GM23338 (cell line): ENCODE data around the gene SEPHS1. TPM values are rescaled to one million over a fixed set of nuclear protein-coding genes. Genes with fewer than 3 reads are reported as not detected.
A peak's percentile ranks its signal among the peaks of the same experiment; 100 is the strongest.

Source experiments
- ATAC-seq: fragments of 200-7000 bp; cut with Tn5 transposase; 3 replicates; pipeline ENCODE4 v1.9.1; 2020
- DNase-seq: peaks from one replicate; pipeline ENCODE4 v3.0.0-alpha.2; 2015; ENCODE audit warnings: low spot score
- H2AFZ ChIP-seq: fragments of 200-600 bp; sonication (generic); 2 replicates; pipeline ENCODE4 v1.8.0; 2016; ENCODE audit warnings: antibody characterized with exemption, mild to moderate bottlenecking, moderate library complexity
- H3F3A ChIP-seq: fragments of 200-600 bp; sonication (generic); replicated peaks from 2 replicates; pipeline ENCODE4 v1.8.0; 2017; ENCODE audit warnings: antibody characterized with exemption, mixed run types, low read depth
- H3K27ac ChIP-seq: fragments of 200-600 bp; sonication (generic); 2 replicates; pipeline ENCODE4 v1.6.1; 2016; ENCODE audit warnings: low read depth
- H3K27me3 ChIP-seq: fragments of 200-600 bp; sonication (generic); 2 replicates; pipeline ENCODE4 v1.8.0; 2016; ENCODE audit warnings: mild to moderate bottlenecking, mixed run types, moderate library complexity; ENCODE audit not compliant: insufficient read depth
- H3K36me3 ChIP-seq: fragments of 200-600 bp; sonication (generic); 2 replicates; pipeline ENCODE4 v1.8.0; 2016; ENCODE audit warnings: mild to moderate bottlenecking; ENCODE audit not compliant: insufficient read depth
- H3K4me1 ChIP-seq: fragments of 200-600 bp; sonication (generic); 2 replicates; pipeline ENCODE4 v1.8.0; 2016; ENCODE audit warnings: mild to moderate bottlenecking, moderate library complexity; ENCODE audit not compliant: insufficient read depth
- H3K4me2 ChIP-seq: fragments of 200-600 bp; sonication (generic); 2 replicates; pipeline ENCODE4 v1.7.1; 2017; ENCODE audit warnings: mixed run types
- H3K4me3 ChIP-seq: fragments of 200-600 bp; sonication (generic); 2 replicates; pipeline ENCODE4 v1.6.1; 2016; ENCODE audit warnings: mixed run types
- H3K79me2 ChIP-seq: fragments of 200-600 bp; sonication (generic); replicated peaks from 2 replicates; pipeline ENCODE4 v1.8.0; 2017; ENCODE audit warnings: mild to moderate bottlenecking; ENCODE audit not compliant: insufficient read depth
- H3K9me2 ChIP-seq: fragments of 200-600 bp; sonication (generic); 2 replicates; pipeline ENCODE4 v1.8.0; 2017; ENCODE audit not compliant: insufficient read depth
- H4K20me1 ChIP-seq: fragments of 200-600 bp; sonication (generic); replicated peaks from 2 replicates; pipeline ENCODE4 v1.8.0; 2017; ENCODE audit warnings: mild to moderate bottlenecking; ENCODE audit not compliant: insufficient read depth
- H3K27ac Mint-ChIP-seq: 2 replicates; pipeline ENCODE4 v1.8.0; 2020; ENCODE audit warnings: inconsistent platforms, mild to moderate bottlenecking, moderate library complexity, mixed read lengths
- H3K27me3 Mint-ChIP-seq: 3 replicates; pipeline ENCODE4 v1.8.0; 2022; ENCODE audit warnings: low read depth, mild to moderate bottlenecking, moderate library complexity, mixed read lengths, inconsistent platforms; ENCODE audit not compliant: insufficient read depth, poor library complexity
- H3K36me3 Mint-ChIP-seq: 3 replicates; pipeline ENCODE4 v1.8.0; 2021; ENCODE audit warnings: low read depth, mild to moderate bottlenecking, inconsistent platforms, moderate library complexity, mixed read lengths
- H3K4me1 Mint-ChIP-seq: 3 replicates; pipeline ENCODE4 v1.8.0; 2020; ENCODE audit warnings: mild to moderate bottlenecking, inconsistent platforms, mixed read lengths
- H3K4me3 Mint-ChIP-seq: 3 replicates; pipeline ENCODE4 v1.8.0; 2021; ENCODE audit warnings: moderate library complexity, mild to moderate bottlenecking, inconsistent platforms, mixed read lengths
- H3K9me3 Mint-ChIP-seq: 3 replicates; pipeline ENCODE4 v1.8.0; 2020; ENCODE audit warnings: moderate library complexity, mild to moderate bottlenecking, inconsistent platforms, mixed read lengths
- CREB1 ChIP-seq: fragments of 250-450 bp; sonication (Bioruptor Pico); IDR thresholded peaks from 2 replicates; pipeline ENCODE4 v1.5.0; 2020; ENCODE audit warnings: low read depth, mild to moderate bottlenecking, moderate library complexity
- EZH2 ChIP-seq: fragments of 200-600 bp; sonication (generic); IDR thresholded peaks from one replicate; pipeline ENCODE4 v1.8.0; 2017; ENCODE audit warnings: antibody characterized with exemption, mild to moderate bottlenecking, low read depth; ENCODE audit not compliant: unreplicated experiment
- EZH2phosphoT487 ChIP-seq: fragments of 200-600 bp; sonication (generic); IDR thresholded peaks from one replicate; pipeline ENCODE4 v1.8.1; 2018; ENCODE audit warnings: antibody characterized with exemption; ENCODE audit not compliant: unreplicated experiment
- JUNB ChIP-seq: IDR thresholded peaks from one replicate; pipeline ENCODE4 v1.6.1; 2016; ENCODE audit warnings: antibody characterized with exemption; ENCODE audit not compliant: unreplicated experiment
- NANOG ChIP-seq: IDR thresholded peaks from 2 replicates; pipeline ENCODE4 v1.6.1; 2016; ENCODE audit warnings: antibody characterized with exemption, borderline replicate concordance
- POLR2AphosphoS5 ChIP-seq: IDR thresholded peaks from 2 replicates; pipeline ENCODE4 v1.6.1; 2016; ENCODE audit warnings: antibody characterized with exemption, low read depth
- STAT1 ChIP-seq: IDR thresholded peaks from one replicate; pipeline ENCODE4 v1.6.1; 2016; ENCODE audit warnings: antibody characterized with exemption; ENCODE audit not compliant: unreplicated experiment
- ZNF114 ChIP-seq: fragments of 250-450 bp; sonication (Bioruptor Pico); IDR thresholded peaks from 2 replicates; pipeline ENCODE4 v1.5.0; 2020; ENCODE audit warnings: mild to moderate bottlenecking, moderate library complexity
- ZNF331 ChIP-seq: fragments of 250-450 bp; sonication (Bioruptor Pico); IDR thresholded peaks from 2 replicates; pipeline ENCODE4 v1.5.0; 2020; ENCODE audit warnings: low read depth, mild to moderate bottlenecking, moderate library complexity
- polyA plus RNA-seq: library from polyadenylated mRNA; unstranded; fragments of >200 nt; fragmentation: Nextera tagmentation; extraction: Ambion mirVana; gene quantifications from 2 replicates; pipeline ENCODE4 v1.2.1, GENCODE V29; 2016
- total RNA-seq: library from RNA; depleted of rRNA; stranded (reverse); fragments of >200 nt; shearing (Covaris generic); gene quantifications from 2 replicates; pipeline ENCODE4 v1.2.3, GENCODE V29; 2014
- TF ChIP-seq, protein P1 (sequence below): fragments of 250-450 bp; sonication (Bioruptor Pico); IDR thresholded peaks from 2 replicates; pipeline ENCODE4 v1.5.0; 2020; ENCODE audit warnings: mild to moderate bottlenecking, moderate library complexity
- TF ChIP-seq, protein P2 (sequence below), 2 experiments: fragments of 200-600 bp in 1 of 2; sonication (generic) in 1 of 2; conservative IDR thresholded peaks; 2 replicates each; pipeline versions ENCODE4 v1.5.1 to v1.6.1; 2016 to 2017; ENCODE audit warnings: antibody characterized with exemption in 2 of 2, low read depth in 2 of 2, mild to moderate bottlenecking in 2 of 2, moderate library complexity in 1 of 2
- TF ChIP-seq, protein P3 (sequence below): IDR thresholded peaks from one replicate; pipeline ENCODE4 v1.6.1; 2018; ENCODE audit warnings: antibody characterized with exemption; ENCODE audit not compliant: unreplicated experiment
- TF ChIP-seq, protein P4 (sequence below): IDR thresholded peaks from 2 replicates; pipeline ENCODE4 v1.6.1; 2016; ENCODE audit warnings: antibody characterized with exemption

SEPHS1 gene
- total and polyA plus RNA-seq, 2 experiments from 2014 or later, result 260 to 609 TPM

DNA sequence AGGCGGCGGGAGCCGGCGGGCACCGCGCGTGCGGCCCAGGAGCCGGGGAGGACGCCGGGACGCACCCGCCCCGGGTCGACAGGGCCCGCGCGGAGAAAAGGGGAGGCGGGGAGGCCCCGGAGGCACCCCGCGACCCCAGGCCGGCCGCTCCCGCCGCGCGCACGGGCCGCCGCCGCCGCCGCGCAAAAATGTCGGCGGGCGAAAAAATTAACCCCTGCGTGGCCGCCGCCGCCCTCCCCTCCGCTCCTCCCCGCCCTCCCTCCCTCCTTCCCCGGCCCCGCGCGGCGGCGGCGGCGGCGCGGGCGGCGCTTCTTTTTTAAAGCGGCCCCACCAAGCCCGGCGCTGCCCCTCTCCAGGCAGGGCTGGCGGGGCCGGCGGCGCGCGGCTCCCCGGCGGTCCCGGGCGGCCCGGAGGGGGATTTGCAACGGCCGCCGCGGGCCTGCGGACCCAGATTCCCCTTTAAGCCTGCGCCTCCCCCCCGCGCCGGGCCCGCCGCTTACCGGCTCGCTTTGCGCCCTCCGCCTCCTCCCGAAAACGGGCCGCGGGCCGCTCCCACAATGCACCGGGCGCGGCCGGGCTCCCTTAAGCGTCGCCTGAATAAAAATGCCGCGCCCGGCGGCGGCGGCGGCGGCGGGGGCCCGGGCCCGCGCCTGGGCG is 465 bp downstream of the SEPHS1 start:
- H3F3A ChIP-seq, result peaks cover 44% of the 10 kb centered on the region
- H3K27ac Mint-ChIP-seq, result no peak overlapping the region
- H3K4me3 Mint-ChIP-seq, result no peak overlapping the region; the same call in 2 of the 3 replicates
- peaks cover 48% of the 10 kb centered on the region for H3K27me3 Mint-ChIP-seq
- H3K4me3 ChIP-seq, result peak overlapping the region; percentile 70; the same call in 1 of the 2 replicates
- H3K36me3 ChIP-seq, result peaks cover 27% of the 10 kb centered on the region
- DNase-seq (peak; percentile 81), ATAC-seq (no peak)
- peaks cover 33% of the 10 kb centered on the region for H4K20me1 ChIP-seq
- no peaks in the 10 kb centered on the region for H3K9me2 ChIP-seq
- peaks cover 46% of the 10 kb centered on the region for H3K79me2 ChIP-seq
- peaks cover 53% of the 10 kb centered on the region for H3K4me1 ChIP-seq
- H3K27me3 ChIP-seq, result no peaks in the 10 kb centered on the region
- H2AFZ ChIP-seq, result no peak overlapping the region
- peaks cover 54% of the 10 kb centered on the region for H3K4me1 Mint-ChIP-seq
- TF ChIP-seq EZH2, result no peak
- TF ChIP-seq, protein P1, sequence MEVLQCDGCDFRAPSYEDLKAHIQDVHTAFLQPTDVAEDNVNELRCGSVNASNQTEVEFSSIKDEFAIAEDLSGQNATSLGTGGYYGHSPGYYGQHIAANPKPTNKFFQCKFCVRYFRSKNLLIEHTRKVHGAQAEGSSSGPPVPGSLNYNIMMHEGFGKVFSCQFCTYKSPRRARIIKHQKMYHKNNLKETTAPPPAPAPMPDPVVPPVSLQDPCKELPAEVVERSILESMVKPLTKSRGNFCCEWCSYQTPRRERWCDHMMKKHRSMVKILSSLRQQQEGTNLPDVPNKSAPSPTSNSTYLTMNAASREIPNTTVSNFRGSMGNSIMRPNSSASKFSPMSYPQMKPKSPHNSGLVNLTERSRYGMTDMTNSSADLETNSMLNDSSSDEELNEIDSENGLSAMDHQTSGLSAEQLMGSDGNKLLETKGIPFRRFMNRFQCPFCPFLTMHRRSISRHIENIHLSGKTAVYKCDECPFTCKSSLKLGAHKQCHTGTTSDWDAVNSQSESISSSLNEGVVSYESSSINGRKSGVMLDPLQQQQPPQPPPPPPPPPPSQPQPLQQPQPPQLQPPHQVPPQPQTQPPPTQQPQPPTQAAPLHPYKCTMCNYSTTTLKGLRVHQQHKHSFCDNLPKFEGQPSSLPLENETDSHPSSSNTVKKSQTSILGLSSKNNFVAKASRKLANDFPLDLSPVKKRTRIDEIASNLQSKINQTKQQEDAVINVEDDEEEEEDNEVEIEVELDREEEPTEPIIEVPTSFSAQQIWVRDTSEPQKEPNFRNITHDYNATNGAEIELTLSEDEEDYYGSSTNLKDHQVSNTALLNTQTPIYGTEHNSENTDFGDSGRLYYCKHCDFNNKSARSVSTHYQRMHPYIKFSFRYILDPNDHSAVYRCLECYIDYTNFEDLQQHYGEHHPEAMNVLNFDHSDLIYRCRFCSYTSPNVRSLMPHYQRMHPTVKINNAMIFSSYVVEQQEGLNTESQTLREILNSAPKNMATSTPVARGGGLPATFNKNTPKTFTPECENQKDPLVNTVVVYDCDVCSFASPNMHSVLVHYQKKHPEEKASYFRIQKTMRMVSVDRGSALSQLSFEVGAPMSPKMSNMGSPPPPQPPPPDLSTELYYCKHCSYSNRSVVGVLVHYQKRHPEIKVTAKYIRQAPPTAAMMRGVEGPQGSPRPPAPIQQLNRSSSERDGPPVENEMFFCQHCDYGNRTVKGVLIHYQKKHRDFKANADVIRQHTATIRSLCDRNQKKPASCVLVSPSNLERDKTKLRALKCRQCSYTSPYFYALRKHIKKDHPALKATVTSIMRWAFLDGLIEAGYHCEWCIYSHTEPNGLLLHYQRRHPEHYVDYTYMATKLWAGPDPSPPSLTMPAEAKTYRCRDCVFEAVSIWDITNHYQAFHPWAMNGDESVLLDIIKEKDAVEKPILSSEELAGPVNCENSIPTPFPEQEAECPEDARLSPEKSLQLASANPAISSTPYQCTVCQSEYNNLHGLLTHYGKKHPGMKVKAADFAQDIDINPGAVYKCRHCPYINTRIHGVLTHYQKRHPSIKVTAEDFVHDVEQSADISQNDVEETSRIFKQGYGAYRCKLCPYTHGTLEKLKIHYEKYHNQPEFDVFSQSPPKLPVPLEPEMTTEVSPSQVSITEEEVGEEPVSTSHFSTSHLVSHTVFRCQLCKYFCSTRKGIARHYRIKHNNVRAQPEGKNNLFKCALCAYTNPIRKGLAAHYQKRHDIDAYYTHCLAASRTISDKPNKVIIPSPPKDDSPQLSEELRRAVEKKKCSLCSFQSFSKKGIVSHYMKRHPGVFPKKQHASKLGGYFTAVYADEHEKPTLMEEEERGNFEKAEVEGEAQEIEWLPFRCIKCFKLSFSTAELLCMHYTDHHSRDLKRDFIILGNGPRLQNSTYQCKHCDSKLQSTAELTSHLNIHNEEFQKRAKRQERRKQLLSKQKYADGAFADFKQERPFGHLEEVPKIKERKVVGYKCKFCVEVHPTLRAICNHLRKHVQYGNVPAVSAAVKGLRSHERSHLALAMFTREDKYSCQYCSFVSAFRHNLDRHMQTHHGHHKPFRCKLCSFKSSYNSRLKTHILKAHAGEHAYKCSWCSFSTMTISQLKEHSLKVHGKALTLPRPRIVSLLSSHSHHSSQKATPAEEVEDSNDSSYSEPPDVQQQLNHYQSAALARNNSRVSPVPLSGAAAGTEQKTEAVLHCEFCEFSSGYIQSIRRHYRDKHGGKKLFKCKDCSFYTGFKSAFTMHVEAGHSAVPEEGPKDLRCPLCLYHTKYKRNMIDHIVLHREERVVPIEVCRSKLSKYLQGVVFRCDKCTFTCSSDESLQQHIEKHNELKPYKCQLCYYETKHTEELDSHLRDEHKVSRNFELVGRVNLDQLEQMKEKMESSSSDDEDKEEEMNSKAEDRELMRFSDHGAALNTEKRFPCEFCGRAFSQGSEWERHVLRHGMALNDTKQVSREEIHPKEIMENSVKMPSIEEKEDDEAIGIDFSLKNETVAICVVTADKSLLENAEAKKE, result no peak
- TF ChIP-seq, protein P2, sequence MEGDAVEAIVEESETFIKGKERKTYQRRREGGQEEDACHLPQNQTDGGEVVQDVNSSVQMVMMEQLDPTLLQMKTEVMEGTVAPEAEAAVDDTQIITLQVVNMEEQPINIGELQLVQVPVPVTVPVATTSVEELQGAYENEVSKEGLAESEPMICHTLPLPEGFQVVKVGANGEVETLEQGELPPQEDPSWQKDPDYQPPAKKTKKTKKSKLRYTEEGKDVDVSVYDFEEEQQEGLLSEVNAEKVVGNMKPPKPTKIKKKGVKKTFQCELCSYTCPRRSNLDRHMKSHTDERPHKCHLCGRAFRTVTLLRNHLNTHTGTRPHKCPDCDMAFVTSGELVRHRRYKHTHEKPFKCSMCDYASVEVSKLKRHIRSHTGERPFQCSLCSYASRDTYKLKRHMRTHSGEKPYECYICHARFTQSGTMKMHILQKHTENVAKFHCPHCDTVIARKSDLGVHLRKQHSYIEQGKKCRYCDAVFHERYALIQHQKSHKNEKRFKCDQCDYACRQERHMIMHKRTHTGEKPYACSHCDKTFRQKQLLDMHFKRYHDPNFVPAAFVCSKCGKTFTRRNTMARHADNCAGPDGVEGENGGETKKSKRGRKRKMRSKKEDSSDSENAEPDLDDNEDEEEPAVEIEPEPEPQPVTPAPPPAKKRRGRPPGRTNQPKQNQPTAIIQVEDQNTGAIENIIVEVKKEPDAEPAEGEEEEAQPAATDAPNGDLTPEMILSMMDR (conservative IDR thresholded peaks at IDR 0.05; ENCODE audit: low read depth in 2 of 2), result no peak
- no peak for TF ChIP-seq ZNF114
- TF ChIP-seq NANOG, result no peak
- TF ChIP-seq ZNF331 (CRISPR knock-in tag), result no peak
- TF ChIP-seq, protein P3, sequence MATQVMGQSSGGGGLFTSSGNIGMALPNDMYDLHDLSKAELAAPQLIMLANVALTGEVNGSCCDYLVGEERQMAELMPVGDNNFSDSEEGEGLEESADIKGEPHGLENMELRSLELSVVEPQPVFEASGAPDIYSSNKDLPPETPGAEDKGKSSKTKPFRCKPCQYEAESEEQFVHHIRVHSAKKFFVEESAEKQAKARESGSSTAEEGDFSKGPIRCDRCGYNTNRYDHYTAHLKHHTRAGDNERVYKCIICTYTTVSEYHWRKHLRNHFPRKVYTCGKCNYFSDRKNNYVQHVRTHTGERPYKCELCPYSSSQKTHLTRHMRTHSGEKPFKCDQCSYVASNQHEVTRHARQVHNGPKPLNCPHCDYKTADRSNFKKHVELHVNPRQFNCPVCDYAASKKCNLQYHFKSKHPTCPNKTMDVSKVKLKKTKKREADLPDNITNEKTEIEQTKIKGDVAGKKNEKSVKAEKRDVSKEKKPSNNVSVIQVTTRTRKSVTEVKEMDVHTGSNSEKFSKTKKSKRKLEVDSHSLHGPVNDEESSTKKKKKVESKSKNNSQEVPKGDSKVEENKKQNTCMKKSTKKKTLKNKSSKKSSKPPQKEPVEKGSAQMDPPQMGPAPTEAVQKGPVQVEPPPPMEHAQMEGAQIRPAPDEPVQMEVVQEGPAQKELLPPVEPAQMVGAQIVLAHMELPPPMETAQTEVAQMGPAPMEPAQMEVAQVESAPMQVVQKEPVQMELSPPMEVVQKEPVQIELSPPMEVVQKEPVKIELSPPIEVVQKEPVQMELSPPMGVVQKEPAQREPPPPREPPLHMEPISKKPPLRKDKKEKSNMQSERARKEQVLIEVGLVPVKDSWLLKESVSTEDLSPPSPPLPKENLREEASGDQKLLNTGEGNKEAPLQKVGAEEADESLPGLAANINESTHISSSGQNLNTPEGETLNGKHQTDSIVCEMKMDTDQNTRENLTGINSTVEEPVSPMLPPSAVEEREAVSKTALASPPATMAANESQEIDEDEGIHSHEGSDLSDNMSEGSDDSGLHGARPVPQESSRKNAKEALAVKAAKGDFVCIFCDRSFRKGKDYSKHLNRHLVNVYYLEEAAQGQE, result no peak
- TF ChIP-seq JUNB, result no peak
- TF ChIP-seq, protein P4, sequence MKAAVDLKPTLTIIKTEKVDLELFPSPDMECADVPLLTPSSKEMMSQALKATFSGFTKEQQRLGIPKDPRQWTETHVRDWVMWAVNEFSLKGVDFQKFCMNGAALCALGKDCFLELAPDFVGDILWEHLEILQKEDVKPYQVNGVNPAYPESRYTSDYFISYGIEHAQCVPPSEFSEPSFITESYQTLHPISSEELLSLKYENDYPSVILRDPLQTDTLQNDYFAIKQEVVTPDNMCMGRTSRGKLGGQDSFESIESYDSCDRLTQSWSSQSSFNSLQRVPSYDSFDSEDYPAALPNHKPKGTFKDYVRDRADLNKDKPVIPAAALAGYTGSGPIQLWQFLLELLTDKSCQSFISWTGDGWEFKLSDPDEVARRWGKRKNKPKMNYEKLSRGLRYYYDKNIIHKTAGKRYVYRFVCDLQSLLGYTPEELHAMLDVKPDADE, result no peak
- no peak for TF ChIP-seq POLR2AphosphoS5
- no peak for TF ChIP-seq STAT1
- no peak for TF ChIP-seq EZH2phosphoT487
- TF ChIP-seq CREB1, result no peak
- no peak overlapping the region; the same call in 1 of the 2 replicates for H3K4me2 ChIP-seq
- no peaks in the 10 kb centered on the region; the same call in 1 of the 3 replicates for H3K9me3 Mint-ChIP-seq
- peak overlapping the region; percentile 76; the same call in 1 of the 2 replicates for H3K27ac ChIP-seq
- H3K36me3 Mint-ChIP-seq, result peaks cover 48% of the 10 kb centered on the region
